ENCODE results near the gene COL23A1.
A peak's percentile ranks its signal among the peaks of the same experiment; 100 is the strongest.

Gene COL23A1

GRCh38 chr5:178590141-178590923, at the start of gene COL23A1:
COL23A1 (minus strand) TSS chr5:178590393.
- Histone ChIP-seq H3K4me1 (ENCODE audit: control insufficient read depth, insufficient read depth, low read length) (peaks cover 10% of the 10 kb centered on the region; the same call in 1 of the 2 replicates), H3K27ac (ENCODE audit: low read depth, low read length) (no peak within 1 kb of the TSS), H3K27me3 (ENCODE audit: control insufficient read depth, insufficient read depth, low read length) (peaks cover 41% of the 10 kb centered on the region), H3K36me3 (ENCODE audit: control insufficient read depth, insufficient read depth, low read length) (no peaks in the 10 kb centered on the region), H3K9ac (ENCODE audit: low read depth, low read length) (no peak within 1 kb of the TSS), H3K4me3 (ENCODE audit: low read depth, low read length) (peak within 1 kb of the TSS; percentile 63), H3K9me3 (ENCODE audit: control insufficient read depth, insufficient read depth, low read length) (peaks cover 5% of the 10 kb centered on the region)

GRCh38 chr5:178637356-178638074, 47.3 kb upstream of the COL23A1 start:
- H3K27ac ChIP-seq (ENCODE audit: low read depth, low read length): no peak overlapping the region
- no peak overlapping the region for H3K4me3 ChIP-seq (ENCODE audit: low read depth, low read length)
- no peaks in the 10 kb centered on the region for H3K4me1 ChIP-seq (ENCODE audit: control insufficient read depth, insufficient read depth, low read length)
- H3K9ac ChIP-seq (ENCODE audit: low read depth, low read length): no peak overlapping the region
- H3K36me3 ChIP-seq (ENCODE audit: control insufficient read depth, insufficient read depth, low read length): no peaks in the 10 kb centered on the region
- H3K9me3 ChIP-seq (ENCODE audit: control insufficient read depth, insufficient read depth, low read length): peaks cover 6% of the 10 kb centered on the region; the same call in 1 of the 2 replicates
- H3K27me3 ChIP-seq (ENCODE audit: control insufficient read depth, insufficient read depth, low read length): no peaks in the 10 kb centered on the region

GRCh38 chr5:178632285-178632684, 42.1 kb upstream of the COL23A1 start:
- H3K27me3 ChIP-seq (ENCODE audit: control insufficient read depth, insufficient read depth, low read length): no peaks in the 10 kb centered on the region; the same call in 1 of the 2 replicates
- no peaks in the 10 kb centered on the region for H3K4me1 ChIP-seq (ENCODE audit: control insufficient read depth, insufficient read depth, low read length)
- H3K9ac ChIP-seq (ENCODE audit: low read depth, low read length): no peak overlapping the region
- no peak overlapping the region for H3K4me3 ChIP-seq (ENCODE audit: low read depth, low read length)
- H3K36me3 ChIP-seq (ENCODE audit: control insufficient read depth, insufficient read depth, low read length): no peaks in the 10 kb centered on the region
- no peak overlapping the region for H3K27ac ChIP-seq (ENCODE audit: low read depth, low read length)
- H3K9me3 ChIP-seq (ENCODE audit: control insufficient read depth, insufficient read depth, low read length): no peaks in the 10 kb centered on the region

- Histone ChIP-seq H3K27me3 (ENCODE audit: control insufficient read depth, insufficient read depth, low read length) (no peaks in the 10 kb centered on the region; the same call in 1 of the 2 replicates), H3K4me3 (ENCODE audit: low read depth, low read length) (no peak overlapping the region), H3K27ac (ENCODE audit: low read depth, low read length) (no peak overlapping the region), H3K9ac (ENCODE audit: low read depth, low read length) (no peak overlapping the region), H3K36me3 (ENCODE audit: control insufficient read depth, insufficient read depth, low read length) (no peaks in the 10 kb centered on the region), H3K4me1 (ENCODE audit: control insufficient read depth, insufficient read depth, low read length) (no peaks in the 10 kb centered on the region), H3K9me3 (ENCODE audit: control insufficient read depth, insufficient read depth, low read length) (no peaks in the 10 kb centered on the region)
Observed at GRCh38 chr5:178630951-178631350, 40.8 kb upstream of the COL23A1 start.

- H3K4me3 ChIP-seq (ENCODE audit: low read depth, low read length): no peak overlapping the region
- H3K36me3 ChIP-seq (ENCODE audit: control insufficient read depth, insufficient read depth, low read length): no peaks in the 10 kb centered on the region
- H3K9ac ChIP-seq (ENCODE audit: low read depth, low read length): no peak overlapping the region
- peaks cover 1% of the 10 kb centered on the region; the same call in 1 of the 2 replicates for H3K4me1 ChIP-seq (ENCODE audit: control insufficient read depth, insufficient read depth, low read length)
- H3K27me3 ChIP-seq (ENCODE audit: control insufficient read depth, insufficient read depth, low read length): no peaks in the 10 kb centered on the region; the same call in 1 of the 2 replicates
- H3K27ac ChIP-seq (ENCODE audit: low read depth, low read length): no peak overlapping the region
- H3K9me3 ChIP-seq (ENCODE audit: control insufficient read depth, insufficient read depth, low read length): no peaks in the 10 kb centered on the region
Observed at GRCh38 chr5:178630475-178630930, 40.3 kb upstream of the COL23A1 start.

GRCh38 chr5:178627259-178627598, 37.0 kb upstream of the COL23A1 start:
- Histone ChIP-seq H3K4me3 (ENCODE audit: low read depth, low read length) (peak overlapping the region; percentile 61), H3K9me3 (ENCODE audit: control insufficient read depth, insufficient read depth, low read length) (no peaks in the 10 kb centered on the region), H3K4me1 (ENCODE audit: control insufficient read depth, insufficient read depth, low read length) (peaks cover 19% of the 10 kb centered on the region), H3K27ac (ENCODE audit: low read depth, low read length) (peak overlapping the region; percentile 16), H3K9ac (ENCODE audit: low read depth, low read length) (no peak overlapping the region), H3K36me3 (ENCODE audit: control insufficient read depth, insufficient read depth, low read length) (peaks cover 10% of the 10 kb centered on the region), H3K27me3 (ENCODE audit: control insufficient read depth, insufficient read depth, low read length) (no peaks in the 10 kb centered on the region; the same call in 1 of the 2 replicates)

GRCh38 chr5:178626484-178627258, 36.5 kb upstream of the COL23A1 start, which contains the start of gene CLK4:
CLK4 (minus strand) TSS chr5:178627050; CDS start chr5:178623416, 3,634 bp downstream.
- Histone ChIP-seq H3K4me3 (ENCODE audit: low read depth, low read length) (peak within 1 kb of the TSS; percentile 99), H3K9ac (ENCODE audit: low read depth, low read length) (peak within 1 kb of the TSS; percentile 91), H3K27me3 (ENCODE audit: control insufficient read depth, insufficient read depth, low read length) (no peaks in the 10 kb centered on the region; the same call in 1 of the 2 replicates), H3K4me1 (ENCODE audit: control insufficient read depth, insufficient read depth, low read length) (peaks cover 19% of the 10 kb centered on the region), H3K9me3 (ENCODE audit: control insufficient read depth, insufficient read depth, low read length) (no peaks in the 10 kb centered on the region), H3K27ac (ENCODE audit: low read depth, low read length) (peak within 1 kb of the TSS; percentile 91), H3K36me3 (ENCODE audit: control insufficient read depth, insufficient read depth, low read length) (peaks cover 16% of the 10 kb centered on the region)

- Histone ChIP-seq H3K36me3 (ENCODE audit: control insufficient read depth, insufficient read depth, low read length) (peaks cover 24% of the 10 kb centered on the region), H3K9me3 (ENCODE audit: control insufficient read depth, insufficient read depth, low read length) (no peaks in the 10 kb centered on the region), H3K27ac (ENCODE audit: low read depth, low read length) (peak overlapping the region; percentile 91), H3K9ac (ENCODE audit: low read depth, low read length) (peak overlapping the region; percentile 91), H3K4me1 (ENCODE audit: control insufficient read depth, insufficient read depth, low read length) (peaks cover 19% of the 10 kb centered on the region), H3K4me3 (ENCODE audit: low read depth, low read length) (peak overlapping the region; percentile 99), H3K27me3 (ENCODE audit: control insufficient read depth, insufficient read depth, low read length) (no peaks in the 10 kb centered on the region; the same call in 1 of the 2 replicates)
Observed at GRCh38 chr5:178625679-178626483, 35.7 kb upstream of the COL23A1 start.

GRCh38 chr5:178624631-178625546, 34.7 kb upstream of the COL23A1 start:
- H3K9me3 ChIP-seq (ENCODE audit: control insufficient read depth, insufficient read depth, low read length): no peaks in the 10 kb centered on the region
- H3K4me1 ChIP-seq (ENCODE audit: control insufficient read depth, insufficient read depth, low read length): peaks cover 26% of the 10 kb centered on the region
- no peaks in the 10 kb centered on the region; the same call in 1 of the 2 replicates for H3K27me3 ChIP-seq (ENCODE audit: control insufficient read depth, insufficient read depth, low read length)
- peak overlapping the region; percentile 9 for H3K27ac ChIP-seq (ENCODE audit: low read depth, low read length)
- H3K36me3 ChIP-seq (ENCODE audit: control insufficient read depth, insufficient read depth, low read length): peaks cover 33% of the 10 kb centered on the region
- peak overlapping the region; percentile 99 for H3K4me3 ChIP-seq (ENCODE audit: low read depth, low read length)
- H3K9ac ChIP-seq (ENCODE audit: low read depth, low read length): peak overlapping the region; percentile 8

Data from HUES48 (cell line).